Activated T-cell treated with anti-CD3 and anti-CD28 coated beads, Interleukin-2, amount 50 U/mL, for 24 hours (primary cell): ENCODE measurements around the gene ZBTB20.

Experiments
- DNase-seq: peaks from one replicate; pipeline ENCODE4 v3.0.0-alpha.2; 2020
- H3K27ac Mint-ChIP-seq: 2 replicates; pipeline ENCODE4 v1.8.0; 2020; ENCODE audit warnings: mild to moderate bottlenecking, mixed read lengths
- H3K27me3 Mint-ChIP-seq: 2 replicates; pipeline ENCODE4 v1.8.0; 2020; ENCODE audit warnings: mixed read lengths
- H3K36me3 Mint-ChIP-seq: 2 replicates; pipeline ENCODE4 v1.8.0; 2020; ENCODE audit warnings: low read depth, mixed read lengths
- H3K4me1 Mint-ChIP-seq: 2 replicates; pipeline ENCODE4 v1.8.0; 2020; ENCODE audit warnings: low read depth, mixed read lengths
- H3K4me3 Mint-ChIP-seq: 2 replicates; pipeline ENCODE4 v1.8.0; 2020; ENCODE audit warnings: mild to moderate bottlenecking, moderate library complexity, mixed read lengths
- H3K9me3 Mint-ChIP-seq: 2 replicates; pipeline ENCODE4 v1.8.0; 2020; ENCODE audit warnings: mixed read lengths

Gene ZBTB20

GRCh38 chr3:114417675-114418074 is 729.4 kb downstream of the ZBTB20 start:
- peak overlapping the region; percentile 92 for H3K27ac Mint-ChIP-seq

GRCh38 chr3:114417265-114417664 is 729.8 kb downstream of the ZBTB20 start:
- H3K4me1 Mint-ChIP-seq = peaks cover 58% of the 10 kb centered on the region
- no peak overlapping the region for H3K4me3 Mint-ChIP-seq
- peak overlapping the region; percentile 92 for H3K27ac Mint-ChIP-seq
- H3K9me3 Mint-ChIP-seq = no peaks in the 10 kb centered on the region
- no peaks in the 10 kb centered on the region for H3K27me3 Mint-ChIP-seq
- DNase-seq = no peak
- no peaks in the 10 kb centered on the region for H3K36me3 Mint-ChIP-seq

More at GRCh38 chr3:114417675-114418074, 729.4 kb downstream of the ZBTB20 start:
- no peaks in the 10 kb centered on the region for H3K9me3 Mint-ChIP-seq
- no peaks in the 10 kb centered on the region for H3K36me3 Mint-ChIP-seq
- peaks cover 58% of the 10 kb centered on the region for H3K4me1 Mint-ChIP-seq
- H3K4me3 Mint-ChIP-seq = no peak overlapping the region
- H3K27me3 Mint-ChIP-seq = no peaks in the 10 kb centered on the region
- DNase-seq = no peak

- Mint-ChIP-seq H3K27me3 (no peaks in the 10 kb centered on the region), H3K4me3 (peak overlapping the region; percentile 21), H3K36me3 (no peaks in the 10 kb centered on the region), H3K9me3 (no peaks in the 10 kb centered on the region), H3K4me1 (peaks cover 47% of the 10 kb centered on the region), H3K27ac (peak overlapping the region; percentile 62)
- DNase-seq = peak; percentile 37
Observed at GRCh38 chr3:114411811-114412803, 735.0 kb downstream of the ZBTB20 start.

- Mint-ChIP-seq H3K27me3 (no peaks in the 10 kb centered on the region), H3K9me3 (no peaks in the 10 kb centered on the region)
Observed at GRCh38 chr3:114411190-114411668, 735.9 kb downstream of the ZBTB20 start.

GRCh38 chr3:114408736-114409670 is 738.1 kb downstream of the ZBTB20 start:
- Mint-ChIP-seq H3K27ac (no peak overlapping the region), H3K4me1 (peaks cover 31% of the 10 kb centered on the region), H3K27me3 (no peaks in the 10 kb centered on the region), H3K36me3 (no peaks in the 10 kb centered on the region), H3K9me3 (no peaks in the 10 kb centered on the region), H3K4me3 (no peak overlapping the region)
- DNase-seq = no peak

More at GRCh38 chr3:114411190-114411668, 735.9 kb downstream of the ZBTB20 start:
- DNase-seq = no peak
- Mint-ChIP-seq H3K36me3 (no peaks in the 10 kb centered on the region), H3K4me1 (peaks cover 39% of the 10 kb centered on the region), H3K4me3 (no peak overlapping the region), H3K27ac (no peak overlapping the region)

- Mint-ChIP-seq H3K27ac (no peak overlapping the region), H3K9me3 (no peaks in the 10 kb centered on the region), H3K4me1 (peaks cover 14% of the 10 kb centered on the region), H3K4me3 (no peak overlapping the region), H3K27me3 (no peaks in the 10 kb centered on the region), H3K36me3 (no peaks in the 10 kb centered on the region)
- no peak for DNase-seq
Observed at GRCh38 chr3:114406922-114407321, 740.2 kb downstream of the ZBTB20 start.

GRCh38 chr3:114406286-114406685 is 740.8 kb downstream of the ZBTB20 start:
- H3K36me3 Mint-ChIP-seq = no peaks in the 10 kb centered on the region
- no peaks in the 10 kb centered on the region for H3K9me3 Mint-ChIP-seq
- H3K27me3 Mint-ChIP-seq = no peaks in the 10 kb centered on the region
- no peak overlapping the region for H3K27ac Mint-ChIP-seq
- no peak overlapping the region for H3K4me3 Mint-ChIP-seq
- peaks cover 9% of the 10 kb centered on the region for H3K4me1 Mint-ChIP-seq
- DNase-seq = no peak

GRCh38 chr3:114405202-114405990 is 741.7 kb downstream of the ZBTB20 start:
- Mint-ChIP-seq H3K4me1 (peaks cover 2% of the 10 kb centered on the region), H3K27me3 (no peaks in the 10 kb centered on the region), H3K27ac (no peak overlapping the region), H3K36me3 (no peaks in the 10 kb centered on the region), H3K4me3 (no peak overlapping the region), H3K9me3 (no peaks in the 10 kb centered on the region)
- DNase-seq = no peak

- no peaks in the 10 kb centered on the region for H3K4me1 Mint-ChIP-seq
- H3K36me3 Mint-ChIP-seq = no peaks in the 10 kb centered on the region
- H3K27me3 Mint-ChIP-seq = no peaks in the 10 kb centered on the region
- H3K4me3 Mint-ChIP-seq = no peak overlapping the region
- no peak overlapping the region for H3K27ac Mint-ChIP-seq
- DNase-seq = no peak
- no peaks in the 10 kb centered on the region for H3K9me3 Mint-ChIP-seq
Observed at GRCh38 chr3:114404590-114404989, 742.5 kb downstream of the ZBTB20 start.

GRCh38 chr3:114402838-114403237 is 744.2 kb downstream of the ZBTB20 start:
- DNase-seq = no peak
- H3K36me3 Mint-ChIP-seq = no peaks in the 10 kb centered on the region
- H3K4me1 Mint-ChIP-seq = no peaks in the 10 kb centered on the region
- H3K27ac Mint-ChIP-seq = no peak overlapping the region
- no peaks in the 10 kb centered on the region for H3K9me3 Mint-ChIP-seq
- no peak overlapping the region for H3K4me3 Mint-ChIP-seq
- H3K27me3 Mint-ChIP-seq = no peaks in the 10 kb centered on the region

GRCh38 chr3:114401346-114401745 is 745.7 kb downstream of the ZBTB20 start:
- H3K36me3 Mint-ChIP-seq = no peaks in the 10 kb centered on the region
- no peaks in the 10 kb centered on the region for H3K9me3 Mint-ChIP-seq
- DNase-seq = no peak
- H3K4me3 Mint-ChIP-seq = no peak overlapping the region
- H3K27ac Mint-ChIP-seq = no peak overlapping the region
- H3K27me3 Mint-ChIP-seq = no peaks in the 10 kb centered on the region
- peaks cover 5% of the 10 kb centered on the region for H3K4me1 Mint-ChIP-seq

GRCh38 chr3:114400371-114400770 is 746.7 kb downstream of the ZBTB20 start:
- Mint-ChIP-seq H3K27ac (no peak overlapping the region), H3K36me3 (no peaks in the 10 kb centered on the region), H3K4me1 (peaks cover 8% of the 10 kb centered on the region), H3K27me3 (no peaks in the 10 kb centered on the region), H3K4me3 (no peak overlapping the region), H3K9me3 (no peaks in the 10 kb centered on the region)
- DNase-seq = no peak

GRCh38 chr3:114394551-114394950 is 752.5 kb downstream of the ZBTB20 start:
- Mint-ChIP-seq H3K4me1 (peaks cover 36% of the 10 kb centered on the region), H3K27me3 (no peaks in the 10 kb centered on the region), H3K36me3 (no peaks in the 10 kb centered on the region), H3K27ac (no peak overlapping the region), H3K9me3 (no peaks in the 10 kb centered on the region), H3K4me3 (no peak overlapping the region)
- DNase-seq = no peak
